Stimulated activated CD8-positive, alpha-beta memory T cell treated with anti-CD3 and anti-CD28 coated beads, Interleukin-7, amount 100 ng/mL, for 48 hours (primary cell): ENCODE measurements around the gene CCDC85A.

Source experiments
- DNase-seq, 2 donors: peaks; one replicate each; pipeline ENCODE4 v3.0.0-alpha.2; 2020; ENCODE audit warnings: low read depth in 1 of 2; ENCODE audit errors: extremely low read depth in 1 of 2

The CCDC85A gene

GRCh38 chr2:56192664-56193305 is 9.0 kb downstream of the CCDC85A start:
- DNase-seq = no peak

- DNase-seq = no peak
Observed at GRCh38 chr2:56195563-56195962, 11.8 kb downstream of the CCDC85A start.

- DNase-seq = no peak
Observed at GRCh38 chr2:56197816-56198215, 14.0 kb downstream of the CCDC85A start.

- no peak for DNase-seq
Observed at GRCh38 chr2:56198936-56199335, 15.1 kb downstream of the CCDC85A start.

- no peak for DNase-seq
Observed at GRCh38 chr2:56199492-56199891, 15.7 kb downstream of the CCDC85A start.

- DNase-seq = no peak
Observed at GRCh38 chr2:56202381-56203121, 18.8 kb downstream of the CCDC85A start.

GRCh38 chr2:56204556-56204955 is 20.8 kb downstream of the CCDC85A start:
- DNase-seq = no peak

GRCh38 chr2:56206250-56206649 is 22.5 kb downstream of the CCDC85A start:
- no peak for DNase-seq

- no peak for DNase-seq
Observed at GRCh38 chr2:56207760-56208159, 24.0 kb downstream of the CCDC85A start.

- DNase-seq = no peak
Observed at GRCh38 chr2:56208380-56208779, 24.6 kb downstream of the CCDC85A start.

GRCh38 chr2:56209701-56210100 is 25.9 kb downstream of the CCDC85A start:
- DNase-seq = no peak

GRCh38 chr2:56210291-56210690 is 26.5 kb downstream of the CCDC85A start:
- no peak for DNase-seq

GRCh38 chr2:56211048-56211447 is 27.3 kb downstream of the CCDC85A start:
- DNase-seq = no peak

GRCh38 chr2:56215911-56216310 is 32.1 kb downstream of the CCDC85A start:
- DNase-seq = no peak

GRCh38 chr2:56217106-56217505 is 33.3 kb downstream of the CCDC85A start:
- DNase-seq = no peak

GRCh38 chr2:56222481-56222880 is 38.7 kb downstream of the CCDC85A start:
- DNase-seq = no peak

GRCh38 chr2:56224316-56224715 is 40.5 kb downstream of the CCDC85A start:
- DNase-seq = no peak

- no peak for DNase-seq
Observed at GRCh38 chr2:56227811-56228210, 44.0 kb downstream of the CCDC85A start.

GRCh38 chr2:56229397-56230060 is 45.7 kb downstream of the CCDC85A start:
- DNase-seq = no peak

GRCh38 chr2:56230156-56230555 is 46.4 kb downstream of the CCDC85A start:
- no peak for DNase-seq

GRCh38 chr2:56231361-56231760 is 47.6 kb downstream of the CCDC85A start:
- DNase-seq = no peak

GRCh38 chr2:56232912-56233311 is 49.1 kb downstream of the CCDC85A start:
- no peak for DNase-seq
